H1 (cell line): Measurements from ENCODE around the gene BRCA1. TPM values are rescaled to one million over a fixed set of nuclear protein-coding genes. Genes with fewer than 3 reads are reported as not detected.

Experiments used
- BCL11A ChIP-seq, 2 experiments: IDR thresholded peaks; one replicate each; pipeline ENCODE4 v1.6.1; 2011; ENCODE audit warnings: low read depth in 2 of 2, low read length in 2 of 2, mild to moderate bottlenecking in 2 of 2
- CBX5 ChIP-seq: fragments of 300-800, 300-1000 bp; sonication (generic); IDR thresholded peaks from 2 replicates; pipeline ENCODE4 v1.7.1; 2016; ENCODE audit warnings: antibody characterized with exemption, low read length, low read depth
- CTCF ChIP-seq, 3 experiments: IDR thresholded peaks; 1 replicate in 2 of 3; 2 replicates in 1 of 3; pipeline versions ENCODE4 v1.5.1 to v1.6.1; 2011; ENCODE audit warnings: low read length in 3 of 3, mild to moderate bottlenecking in 3 of 3, inconsistent platforms in 2 of 3, low read depth in 1 of 3, moderate library complexity in 1 of 3; ENCODE audit not compliant: insufficient read depth in 1 of 3; ENCODE audit errors: control extremely low read depth in 1 of 3
- PHF8 ChIP-seq: fragments of 200-600 bp; sonication (generic); conservative IDR thresholded peaks from 2 replicates; pipeline ENCODE4 v1.7.1; 2012; ENCODE audit warnings: low read depth, mild to moderate bottlenecking, inconsistent platforms, low read length, moderate library complexity
- ZNF274 ChIP-seq: IDR thresholded peaks from 2 replicates; pipeline ENCODE4 v1.7.0; 2012; ENCODE audit warnings: low read length, borderline replicate concordance; ENCODE audit errors: extremely low read depth
- polyA plus RNA-seq, 7 experiments: library from polyadenylated mRNA; depleted of rRNA in 3 of 7; stranded (reverse) in 5 of 7; unstranded in 2 of 7; fragments of >200 nt in 5 of 7; fragments of 200-250 nt in 2 of 7; gene quantifications; 1 replicate in 5 of 7; 2 replicates in 1 of 7; 4 replicates in 1 of 7; pipeline versions ENCODE4 v1.2.1 to v1.2.3, GENCODE V29; 2011 to 2013; ENCODE audit warnings: missing spikeins in 2 of 7, mixed read lengths in 2 of 7
- total RNA-seq: library from RNA; stranded (reverse); fragmentation: NEBNext Ultra II Directional; extraction: Animal tissue kit (Norgen Biotek cat#: 25700); gene quantifications from 2 replicates; pipeline ENCODE4 v1.2.1, GENCODE V29; 2021
- TF ChIP-seq, protein P1 (sequence below): IDR thresholded peaks from 2 replicates; pipeline ENCODE4 v1.6.1; 2012; ENCODE audit warnings: low read length, inconsistent platforms

BRCA1 gene
- total and polyA plus RNA-seq, 2 of the 8 experiments (the other 6 are each of a cell fraction or from before 2014, with no cell fraction given): 30.7 to 39.2 TPM

GRCh38 chr17:43090022-43090421 lies 35.1 kb downstream of the BRCA1 start (continued):
- TF ChIP-seq CTCF (IDR thresholded peaks at IDR 0.05; ENCODE audit: control extremely low read depth in 1 of 3, insufficient read depth in 1 of 3, low read depth in 1 of 3, low read length in 3 of 3) (no peak), ZNF274 (no peak), PHF8 (no peak), BCL11A (IDR thresholded peaks at IDR 0.05; ENCODE audit: low read depth in 2 of 2, low read length in 2 of 2) (no peak), CBX5 (no peak)
- TF ChIP-seq, protein P1, sequence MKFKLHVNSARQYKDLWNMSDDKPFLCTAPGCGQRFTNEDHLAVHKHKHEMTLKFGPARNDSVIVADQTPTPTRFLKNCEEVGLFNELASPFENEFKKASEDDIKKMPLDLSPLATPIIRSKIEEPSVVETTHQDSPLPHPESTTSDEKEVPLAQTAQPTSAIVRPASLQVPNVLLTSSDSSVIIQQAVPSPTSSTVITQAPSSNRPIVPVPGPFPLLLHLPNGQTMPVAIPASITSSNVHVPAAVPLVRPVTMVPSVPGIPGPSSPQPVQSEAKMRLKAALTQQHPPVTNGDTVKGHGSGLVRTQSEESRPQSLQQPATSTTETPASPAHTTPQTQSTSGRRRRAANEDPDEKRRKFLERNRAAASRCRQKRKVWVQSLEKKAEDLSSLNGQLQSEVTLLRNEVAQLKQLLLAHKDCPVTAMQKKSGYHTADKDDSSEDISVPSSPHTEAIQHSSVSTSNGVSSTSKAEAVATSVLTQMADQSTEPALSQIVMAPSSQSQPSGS: no peak
